AG10803 (cell line): ENCODE measurements around the gene USH1C.

ENCODE experiments used
- DNase-seq: peaks from one replicate; pipeline ENCODE4 v3.0.0; 2010; ENCODE audit warnings: low read depth
- H3K4me3 ChIP-seq: 2 replicates; pipeline ENCODE4 v1.5.1; 2011; ENCODE audit warnings: mild to moderate bottlenecking, low read length, control low read depth
- TF ChIP-seq, protein P1 (sequence below): conservative IDR thresholded peaks from 2 replicates; pipeline ENCODE4 v1.5.1; 2011; ENCODE audit warnings: mild to moderate bottlenecking, low read length, control low read depth, inconsistent platforms

Gene USH1C

DNA sequence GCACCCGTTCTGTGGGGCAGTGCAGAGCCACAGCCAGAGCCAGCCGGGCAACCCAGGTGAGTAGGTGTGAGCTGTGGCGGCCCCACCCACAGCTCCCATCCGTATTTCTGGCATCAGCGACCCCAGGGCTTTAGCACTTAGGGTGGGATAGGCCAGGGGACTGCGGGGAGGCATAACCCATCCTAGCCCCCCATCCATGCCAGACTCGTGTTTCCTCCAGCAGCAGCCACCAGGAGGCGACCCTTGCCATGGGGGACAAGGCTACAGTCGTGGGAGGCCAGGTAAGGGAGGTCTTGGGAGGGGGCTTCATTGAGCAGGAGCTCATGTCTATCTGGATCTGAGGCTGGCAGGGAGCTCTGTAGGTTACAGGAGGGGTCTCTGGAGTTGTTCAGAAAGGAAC, 3.7 kb upstream of the USH1C start:
- TF ChIP-seq, protein P1, sequence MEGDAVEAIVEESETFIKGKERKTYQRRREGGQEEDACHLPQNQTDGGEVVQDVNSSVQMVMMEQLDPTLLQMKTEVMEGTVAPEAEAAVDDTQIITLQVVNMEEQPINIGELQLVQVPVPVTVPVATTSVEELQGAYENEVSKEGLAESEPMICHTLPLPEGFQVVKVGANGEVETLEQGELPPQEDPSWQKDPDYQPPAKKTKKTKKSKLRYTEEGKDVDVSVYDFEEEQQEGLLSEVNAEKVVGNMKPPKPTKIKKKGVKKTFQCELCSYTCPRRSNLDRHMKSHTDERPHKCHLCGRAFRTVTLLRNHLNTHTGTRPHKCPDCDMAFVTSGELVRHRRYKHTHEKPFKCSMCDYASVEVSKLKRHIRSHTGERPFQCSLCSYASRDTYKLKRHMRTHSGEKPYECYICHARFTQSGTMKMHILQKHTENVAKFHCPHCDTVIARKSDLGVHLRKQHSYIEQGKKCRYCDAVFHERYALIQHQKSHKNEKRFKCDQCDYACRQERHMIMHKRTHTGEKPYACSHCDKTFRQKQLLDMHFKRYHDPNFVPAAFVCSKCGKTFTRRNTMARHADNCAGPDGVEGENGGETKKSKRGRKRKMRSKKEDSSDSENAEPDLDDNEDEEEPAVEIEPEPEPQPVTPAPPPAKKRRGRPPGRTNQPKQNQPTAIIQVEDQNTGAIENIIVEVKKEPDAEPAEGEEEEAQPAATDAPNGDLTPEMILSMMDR = no peak
- DNase-seq = no peak
- H3K4me3 ChIP-seq = no peak overlapping the region

DNA sequence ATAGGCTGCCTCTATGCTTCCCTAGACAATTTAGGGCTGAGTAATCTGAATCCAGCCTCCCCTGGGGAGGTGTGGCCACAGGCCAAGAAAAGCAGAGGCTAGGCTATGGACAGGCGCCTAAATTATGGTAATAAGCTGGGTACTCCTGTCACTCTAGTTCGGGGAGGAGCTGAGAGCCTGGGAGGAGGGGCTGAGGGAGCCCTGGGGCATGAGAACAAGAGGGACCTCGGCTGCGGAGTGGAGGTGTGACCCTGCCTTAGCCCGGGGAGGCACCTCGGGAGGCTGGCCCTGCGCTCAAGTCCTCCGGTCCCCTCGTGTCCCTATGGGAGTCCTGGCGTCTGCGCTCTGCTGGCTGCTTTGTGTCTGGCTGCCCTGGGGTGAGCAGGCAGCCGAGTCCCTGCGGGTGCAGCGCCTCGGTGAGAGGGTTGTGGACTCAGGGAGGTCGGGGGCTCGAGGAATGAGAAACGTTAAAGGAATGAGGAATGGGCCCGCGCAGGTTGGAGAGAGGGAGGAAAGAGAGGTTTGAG, 2.9 kb upstream of the USH1C start, which contains the start of gene OTOG:
Gene OTOG, plus strand, starts transcription at position 209 of the 527 bp plus-strand sequence. Its CDS starts 114 bp downstream, at position 323.
- H3K4me3 ChIP-seq = no peak within 1 kb of the TSS
- TF ChIP-seq, protein P1 = no peak
- DNase-seq = no peak

DNA sequence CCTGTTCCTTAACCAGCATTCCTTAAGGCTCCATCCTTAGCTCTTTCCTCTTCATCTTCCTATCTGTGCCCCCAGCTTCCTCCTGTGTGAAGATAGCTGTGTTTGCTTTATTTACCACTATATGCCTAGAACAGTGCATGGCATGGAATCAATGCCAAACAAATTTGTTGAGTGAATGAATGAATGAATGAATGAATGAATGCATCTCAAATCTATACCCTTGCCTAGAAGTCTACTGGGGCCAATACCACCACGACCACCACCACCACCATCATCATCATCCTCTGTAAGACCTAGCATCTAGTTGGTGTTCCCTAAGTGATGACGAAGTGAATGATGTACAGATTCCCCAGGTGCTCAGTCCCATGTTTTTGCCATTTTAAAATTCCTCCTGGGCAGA, 2.0 kb upstream of the USH1C start:
- H3K4me3 ChIP-seq = no peak overlapping the region
- DNase-seq = no peak
- TF ChIP-seq, protein P1 = no peak

DNA sequence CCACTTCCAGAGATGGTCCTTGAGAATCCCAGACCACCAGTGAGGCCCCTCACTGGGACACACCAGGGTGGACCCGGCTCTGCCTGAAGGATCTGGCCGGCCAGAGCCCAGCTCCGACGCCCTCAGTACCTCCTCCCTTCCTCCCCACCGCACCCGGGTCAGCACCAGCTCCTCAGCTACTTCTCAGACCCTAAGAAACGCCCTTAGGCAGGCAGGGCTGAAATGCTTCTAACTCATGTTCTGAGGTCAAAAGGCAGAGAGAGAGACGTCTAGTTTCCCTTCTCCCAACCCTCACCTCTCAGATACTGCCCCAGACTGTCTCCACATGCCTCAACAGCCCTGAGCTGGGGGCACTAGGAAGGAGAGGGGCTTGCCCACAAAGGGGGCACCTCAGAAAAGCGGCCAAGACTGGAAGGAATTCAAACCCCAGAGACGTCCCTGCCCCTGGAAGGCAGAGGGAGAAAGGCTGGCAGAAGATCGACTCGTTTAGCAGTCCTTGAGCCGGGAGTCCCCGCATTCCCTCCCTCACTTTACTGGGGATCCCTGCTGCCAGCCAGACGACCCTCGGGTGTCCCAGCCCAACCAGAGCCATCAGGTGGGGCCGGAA, 539 bp downstream of the USH1C start:
- no peak for DNase-seq
- no peak overlapping the region for H3K4me3 ChIP-seq
- TF ChIP-seq, protein P1 = no peak

DNA sequence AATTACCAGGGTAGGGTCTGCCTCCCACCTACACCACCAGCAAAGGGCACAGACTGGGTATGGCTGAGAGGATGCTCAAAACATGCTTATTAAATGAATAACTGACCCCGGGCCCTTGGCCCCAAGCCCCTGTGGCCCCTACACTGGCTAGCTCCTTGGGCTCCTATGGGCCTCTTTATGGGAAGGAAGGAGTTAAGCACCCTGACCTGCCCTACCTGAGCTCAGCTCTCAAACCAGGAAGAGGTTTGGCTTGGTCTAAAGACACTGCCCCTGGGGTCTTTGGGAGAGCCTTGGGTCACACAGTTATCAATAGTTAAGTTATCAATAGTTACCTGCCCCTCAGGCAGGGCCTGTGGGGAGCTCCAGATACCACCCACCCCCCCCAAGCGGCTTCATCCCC, 1.2 kb downstream of the USH1C start:
- TF ChIP-seq, protein P1 = no peak
- H3K4me3 ChIP-seq = no peak overlapping the region

DNA sequence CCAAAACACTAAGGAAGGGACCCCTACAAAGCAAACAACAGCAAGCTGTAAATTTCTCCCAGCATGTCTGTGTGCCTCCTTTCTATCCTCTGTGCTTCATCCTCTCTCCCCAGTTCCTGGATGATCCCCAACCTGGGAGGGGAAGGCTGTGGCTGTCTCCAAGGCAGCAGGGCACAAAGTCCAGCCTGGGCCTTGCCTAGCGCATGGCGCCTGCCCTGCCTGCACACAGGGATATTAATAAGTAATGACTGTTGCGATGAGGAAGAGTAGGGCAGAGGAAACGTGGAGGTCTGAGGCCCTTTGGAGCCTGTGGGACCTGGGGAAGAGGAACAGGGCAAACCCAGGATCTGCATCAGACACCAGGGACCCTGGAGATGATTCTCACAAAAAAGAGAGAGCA, 2.0 kb downstream of the USH1C start:
- no peak for DNase-seq
- TF ChIP-seq, protein P1 = no peak
- no peak overlapping the region for H3K4me3 ChIP-seq

More for the DNA sequence above, 1.2 kb downstream of the USH1C start:
- DNase-seq = no peak

DNA sequence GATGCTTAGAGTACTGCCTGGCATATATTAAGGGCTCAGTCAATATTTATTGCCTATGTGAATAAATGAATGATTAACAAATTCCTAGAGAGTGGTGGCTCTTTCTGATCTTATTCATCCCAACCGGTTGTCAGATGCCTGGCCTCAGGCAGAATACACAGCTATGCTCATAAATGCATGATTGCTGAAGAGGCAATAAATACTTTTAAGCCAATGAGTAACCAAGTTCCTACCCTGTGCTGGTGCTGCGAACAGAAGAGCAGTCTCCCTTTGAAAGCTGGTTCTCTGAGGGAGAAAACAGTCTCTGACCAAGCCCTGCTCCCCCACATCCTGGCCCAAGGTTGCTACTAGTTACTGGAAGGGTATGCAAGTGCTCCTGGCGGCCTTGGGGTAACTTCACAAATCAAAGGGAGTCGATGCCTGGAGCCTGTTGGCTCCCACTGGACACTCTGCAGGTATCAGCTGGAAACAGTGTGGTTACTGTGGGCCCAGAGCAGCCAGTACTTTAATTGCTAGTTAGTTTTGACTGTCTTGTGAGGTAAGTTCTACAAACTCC, 2.8 kb downstream of the USH1C start:
- H3K4me3 ChIP-seq = no peak overlapping the region
- TF ChIP-seq, protein P1 = no peak
- DNase-seq = no peak
